Measurements from ENCODE around the gene SLC37A1.

DNA sequence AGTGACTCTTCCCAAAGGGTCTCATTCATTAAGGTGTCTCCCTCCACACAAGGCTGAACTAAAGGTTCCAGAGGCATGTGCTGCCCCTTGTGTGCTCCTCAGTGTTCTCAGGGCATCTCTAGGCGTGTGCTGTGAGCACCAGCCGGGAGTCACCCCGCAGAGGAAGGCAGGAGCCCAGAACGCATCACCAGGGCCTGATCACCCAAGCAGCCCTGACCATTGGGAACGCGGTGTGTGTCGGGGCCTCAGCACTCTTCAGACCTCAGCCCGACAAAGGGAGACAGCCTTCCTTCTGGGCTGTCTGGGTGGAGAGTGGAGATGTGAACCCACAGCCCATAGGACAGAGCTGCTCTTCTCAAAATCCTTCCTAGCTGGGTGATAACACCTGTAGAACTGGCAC lies 9.1 kb downstream of the SLC37A1 start:
- TF ChIP-seq, protein P1, sequence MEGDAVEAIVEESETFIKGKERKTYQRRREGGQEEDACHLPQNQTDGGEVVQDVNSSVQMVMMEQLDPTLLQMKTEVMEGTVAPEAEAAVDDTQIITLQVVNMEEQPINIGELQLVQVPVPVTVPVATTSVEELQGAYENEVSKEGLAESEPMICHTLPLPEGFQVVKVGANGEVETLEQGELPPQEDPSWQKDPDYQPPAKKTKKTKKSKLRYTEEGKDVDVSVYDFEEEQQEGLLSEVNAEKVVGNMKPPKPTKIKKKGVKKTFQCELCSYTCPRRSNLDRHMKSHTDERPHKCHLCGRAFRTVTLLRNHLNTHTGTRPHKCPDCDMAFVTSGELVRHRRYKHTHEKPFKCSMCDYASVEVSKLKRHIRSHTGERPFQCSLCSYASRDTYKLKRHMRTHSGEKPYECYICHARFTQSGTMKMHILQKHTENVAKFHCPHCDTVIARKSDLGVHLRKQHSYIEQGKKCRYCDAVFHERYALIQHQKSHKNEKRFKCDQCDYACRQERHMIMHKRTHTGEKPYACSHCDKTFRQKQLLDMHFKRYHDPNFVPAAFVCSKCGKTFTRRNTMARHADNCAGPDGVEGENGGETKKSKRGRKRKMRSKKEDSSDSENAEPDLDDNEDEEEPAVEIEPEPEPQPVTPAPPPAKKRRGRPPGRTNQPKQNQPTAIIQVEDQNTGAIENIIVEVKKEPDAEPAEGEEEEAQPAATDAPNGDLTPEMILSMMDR (conservative IDR thresholded peaks at IDR 0.05 in 1 of 2, IDR thresholded peaks at IDR 0.05 in 1 of 2; ENCODE audit: extremely low read depth in 1 of 2, insufficient read depth in 1 of 2, low read depth in 1 of 2, low read length in 2 of 2): no peak
- no peak for TF ChIP-seq EZH2 (IDR thresholded peaks at IDR 0.05; ENCODE audit: borderline replicate concordance, low read length)
